Spleen (tissue), 7 donors: ENCODE measurements around the gene QPCTL.
"Not testable (repeated sequence)": the region's sequence is repeated elsewhere in the genome, so short reads cannot be mapped to it uniquely, and the experiment has no call there.

Source experiments
- CTCF ChIP-seq, 11 experiments: fragments of 200-600 bp in 7 of 11; fragments of 450-650 bp in 4 of 11; sonication (generic) in 4 of 11; IDR thresholded peaks in 8 of 11; conservative IDR thresholded peaks in 3 of 11; 1 replicate in 7 of 11; 2 replicates in 4 of 11; pipeline versions ENCODE4 v1.4.0 to v1.8.0; 2016 to 2021; ENCODE audit warnings: antibody characterized with exemption in 11 of 11, inconsistent platforms in 4 of 11, mild to moderate bottlenecking in 1 of 11
- POLR2A ChIP-seq, 3 donors: fragments of 450-650 bp; IDR thresholded peaks; one replicate each; pipeline ENCODE4 v1.5.1; 2017; ENCODE audit warnings: antibody characterized with exemption in 3 of 3, mild to moderate bottlenecking in 1 of 3
- POLR2AphosphoS5 ChIP-seq, 3 donors: sonication (generic); formaldehyde crosslinking; IDR thresholded peaks; one replicate each; pipeline ENCODE4 v1.5.1; 2017; ENCODE audit warnings: antibody characterized with exemption in 3 of 3
- donor health status: DM: no; HTN: no; CAD: no; lungs with moderate emphysema.
- donor health status: DM: no; HTN: no; CAD: no.
- donor health status: DM: no; HTN: no; CAD: no.

- TF ChIP-seq CTCF (IDR thresholded peaks at IDR 0.05 in 8 of 11, conservative IDR thresholded peaks at IDR 0.05 in 3 of 11); POLR2AphosphoS5 (IDR thresholded peaks at IDR 0.05); POLR2A (IDR thresholded peaks at IDR 0.05): not testable (repeated sequence)
Observed at GRCh38 chr19:45751483-45751882, 59.0 kb downstream of the QPCTL start.
